HUDEP-2 (cell line): ENCODE measurements around the gene CDH10.
A peak's percentile ranks its signal among the peaks of the same experiment; 100 is the strongest.

Experiments
- DNase-seq, 76 experiments: peaks; one replicate each; lab custom pipeline; 2025; ENCODE audit not compliant: unreplicated experiment in 76 of 76; lab: John Stamatoyannopoulos, UW

CDH10 gene

GRCh38 chr5:24644761-24645160 is at the start of gene CDH10:
Gene CDH10, minus strand, starts transcription at chr5:24644978. Its CDS starts 51,488 bp downstream, at chr5:24593490.
- no peak for DNase-seq

DNA sequence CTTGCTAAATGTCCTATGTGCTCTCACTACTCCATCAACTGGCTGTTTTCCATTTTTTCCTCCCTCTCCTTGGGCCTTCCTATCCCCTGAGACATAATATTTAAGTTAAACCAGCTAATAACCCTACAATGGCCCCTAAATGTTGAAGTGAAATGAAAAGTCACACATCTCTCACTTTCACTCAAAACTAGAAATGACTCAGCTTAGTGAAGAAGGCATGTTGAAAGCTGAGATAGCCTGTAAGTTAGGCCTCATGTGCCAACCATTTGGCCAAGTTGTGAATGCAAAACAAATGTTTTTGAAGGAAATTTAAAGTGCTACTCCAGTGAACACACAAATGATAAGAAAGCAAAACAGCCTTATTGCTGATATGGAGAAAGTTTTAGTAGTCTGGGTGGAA is 48.8 kb upstream of the CDH10 start:
- no peak for DNase-seq

GRCh38 chr5:24691074-24691473 is 46.3 kb upstream of the CDH10 start:
- DNase-seq, result no peak

GRCh38 chr5:24681106-24681505 is 36.3 kb upstream of the CDH10 start:
- no peak for DNase-seq

- DNase-seq, result no peak
These were observed 23.3 kb upstream of the CDH10 start for GRCh38 chr5:24668050-24668449.

DNA sequence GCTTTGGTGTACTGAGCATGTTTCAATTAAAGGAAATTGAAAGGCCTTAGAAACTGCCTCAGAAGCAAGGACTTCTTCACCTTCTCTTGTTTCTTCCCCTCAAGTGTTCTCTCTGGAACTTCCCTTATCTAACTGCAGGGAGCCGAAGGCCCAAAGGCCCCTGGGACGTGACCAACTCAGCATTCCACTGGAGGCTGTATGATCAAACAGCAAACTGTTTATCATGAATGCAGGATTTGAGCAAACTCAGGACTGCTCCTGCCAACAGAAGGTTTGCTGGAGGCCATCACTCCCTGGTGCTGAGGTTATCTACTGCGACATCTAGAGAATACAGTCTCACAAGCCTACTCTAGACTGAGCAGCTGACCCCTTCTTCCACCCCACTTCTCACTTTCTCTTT is 4.8 kb upstream of the CDH10 start:
- DNase-seq, result no peak

GRCh38 chr5:24646915-24647314 is 2.1 kb upstream of the CDH10 start:
- DNase-seq, result no peak

DNA sequence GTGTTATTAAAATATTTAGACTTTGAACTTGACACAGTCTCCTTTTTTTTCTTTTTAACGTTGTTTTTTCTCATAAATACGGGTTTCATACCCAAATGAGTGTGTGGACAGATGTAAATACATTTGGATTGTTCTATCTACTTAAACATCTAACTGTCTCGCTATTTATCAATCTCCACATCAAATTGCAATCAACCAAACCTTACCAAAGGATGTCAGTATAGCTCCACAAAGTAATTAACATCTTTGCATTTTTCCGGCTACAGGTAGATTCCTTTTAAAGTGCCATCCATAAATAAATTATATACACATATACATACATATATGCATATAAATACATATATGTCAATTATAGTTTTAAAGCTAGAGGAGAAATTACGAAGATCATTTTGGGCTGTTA is 705 bp upstream of the CDH10 start:
- DNase-seq, result no peak

DNA sequence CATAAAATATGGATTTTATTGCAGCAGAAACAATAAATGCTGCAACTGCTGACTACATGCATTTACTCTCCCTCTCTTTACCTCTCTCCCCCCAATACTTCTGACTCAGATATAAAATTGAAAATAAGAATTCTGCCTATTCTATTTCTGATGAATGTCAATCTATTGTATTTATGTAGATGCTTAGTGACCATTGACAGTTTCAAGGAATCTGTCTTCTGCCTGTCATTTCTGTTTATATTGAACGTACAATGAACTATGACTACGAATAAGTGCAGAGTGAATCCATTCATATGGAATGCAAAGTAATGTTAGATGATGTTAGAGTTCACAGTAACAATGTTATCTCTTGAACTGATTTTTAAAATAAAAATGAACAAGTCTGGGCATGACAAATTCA is 898 bp downstream of the CDH10 start:
- DNase-seq, result no peak

- DNase-seq, result no peak
These were observed 1.6 kb downstream of the CDH10 start for GRCh38 chr5:24643156-24643555.

DNA sequence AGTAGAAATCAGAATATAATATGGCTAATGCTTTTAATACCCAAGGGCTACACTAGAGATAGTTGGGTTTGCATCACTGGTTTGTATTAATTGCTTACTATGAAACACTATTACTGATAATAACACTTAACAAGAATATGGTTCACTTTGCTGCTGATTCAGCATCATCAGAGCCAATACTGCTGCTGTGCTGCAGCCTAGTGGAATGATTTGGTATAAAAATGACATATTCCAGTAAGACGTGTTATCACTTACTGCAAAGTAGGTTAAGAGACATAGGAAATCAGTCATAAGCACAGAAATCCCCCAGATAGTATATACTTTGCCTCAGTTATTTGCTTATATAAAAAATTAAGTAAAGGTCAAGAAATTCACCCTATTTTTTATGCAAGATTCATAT is 2.8 kb downstream of the CDH10 start:
- DNase-seq, result peak in 4 of 76 experiments; percentile 0 to 14 (median 6)

GRCh38 chr5:24635209-24635608 is 9.6 kb downstream of the CDH10 start:
- DNase-seq, result no peak

- peak in 13 of 76 experiments; percentile 0 to 34 (median 6) for DNase-seq
These were observed 11.0 kb downstream of the CDH10 start for GRCh38 chr5:24633715-24634325.

- no peak for DNase-seq
These were observed 12.4 kb downstream of the CDH10 start for GRCh38 chr5:24632353-24632752.

GRCh38 chr5:24630918-24631317 is 13.9 kb downstream of the CDH10 start:
- no peak for DNase-seq

- DNase-seq, result no peak
These were observed 15.0 kb downstream of the CDH10 start for GRCh38 chr5:24629798-24630197.

GRCh38 chr5:24624872-24625271 is 19.9 kb downstream of the CDH10 start:
- DNase-seq, result no peak

- no peak for DNase-seq
These were observed 21.2 kb downstream of the CDH10 start for GRCh38 chr5:24623624-24624023.

GRCh38 chr5:24623031-24623430 is 21.7 kb downstream of the CDH10 start:
- DNase-seq, result no peak

DNA sequence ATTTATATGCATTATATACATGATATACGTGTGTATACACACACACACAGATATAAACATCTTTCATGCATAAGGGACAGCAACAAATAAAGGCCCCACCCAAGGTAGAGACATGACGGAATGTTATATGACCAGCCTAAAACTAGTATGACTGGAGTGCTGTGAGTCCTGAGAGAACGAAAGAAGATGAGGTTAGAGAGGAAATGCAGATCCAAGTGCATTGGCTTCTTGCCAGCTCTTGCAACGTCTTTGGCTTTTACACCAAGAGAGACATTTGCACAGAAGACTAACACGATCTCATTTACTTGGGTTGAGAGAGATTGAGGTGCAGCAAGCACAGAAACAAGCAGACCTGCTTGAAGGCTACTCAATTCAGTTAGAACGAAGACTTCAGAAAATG is 23.0 kb downstream of the CDH10 start:
- no peak for DNase-seq

DNA sequence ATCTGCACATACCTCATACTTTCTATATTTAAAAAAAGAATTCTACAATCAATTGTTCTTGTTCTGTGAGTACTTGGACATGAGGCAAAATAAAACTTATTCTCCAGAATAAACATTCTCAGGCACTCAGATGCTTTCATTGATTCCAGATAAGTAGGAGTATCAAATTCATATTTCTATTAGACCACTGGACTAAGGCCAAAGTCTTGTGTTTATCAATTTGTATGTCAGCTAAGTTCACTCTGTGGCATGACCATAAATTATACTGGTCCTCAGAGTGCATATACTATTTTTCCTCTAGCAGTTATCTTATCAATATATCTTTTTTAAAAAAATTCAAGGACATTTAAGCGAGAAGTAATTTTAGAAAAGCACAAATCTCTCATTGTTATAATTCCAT is 28.2 kb downstream of the CDH10 start:
- no peak for DNase-seq

DNA sequence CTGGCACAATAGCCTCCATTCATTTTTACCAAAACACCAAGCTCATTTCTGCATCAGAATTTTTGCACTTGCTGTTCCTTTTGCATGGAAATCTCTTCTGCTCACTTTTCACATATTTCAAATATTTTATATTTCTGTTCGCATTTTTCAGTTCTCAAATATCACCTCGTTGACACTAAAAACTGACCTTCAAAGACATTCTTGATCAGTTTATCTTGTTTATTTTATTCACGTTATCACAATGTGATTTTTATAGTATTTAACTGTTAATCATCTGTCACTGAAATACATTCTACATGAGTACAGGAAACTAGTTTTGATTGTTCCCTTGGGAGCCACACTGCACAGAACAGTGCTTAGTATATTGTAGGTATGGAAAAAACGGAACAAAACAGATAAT is 29.6 kb downstream of the CDH10 start:
- DNase-seq, result no peak

DNA sequence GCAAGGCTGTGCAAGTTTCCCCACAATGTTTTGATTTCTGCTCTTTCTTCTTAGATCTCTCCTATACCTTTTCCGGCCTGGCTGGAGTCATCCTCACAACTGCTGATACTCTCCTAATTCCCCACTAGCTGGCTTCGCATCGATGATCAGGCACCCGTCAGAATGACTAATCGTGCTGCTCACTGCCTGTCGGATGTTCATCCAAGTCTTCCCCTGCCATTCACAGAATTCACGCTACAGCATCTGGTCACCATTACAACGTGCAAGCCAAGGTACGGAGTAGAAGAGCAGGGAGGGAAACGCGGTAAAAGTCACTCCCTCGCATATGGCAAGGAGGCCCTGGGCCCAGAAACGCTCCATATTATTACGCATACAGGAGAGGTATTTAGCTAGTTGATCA is 35.1 kb downstream of the CDH10 start:
- DNase-seq, result no peak
